AG09309 (cell line): ENCODE results near the gene ZNF385C.

Experiments used
- DNase-seq: peaks from one replicate; pipeline ENCODE4 v3.0.0-alpha.2; 2010; ENCODE audit warnings: low read depth
- H3K4me3 ChIP-seq: 2 replicates; pipeline ENCODE4 v1.5.1; 2011; ENCODE audit warnings: mild to moderate bottlenecking, low read depth, low read length, moderate library complexity; ENCODE audit not compliant: control insufficient read depth
- TF ChIP-seq, protein P1 (sequence below): IDR thresholded peaks from 2 replicates; pipeline ENCODE4 v1.5.1; 2011; ENCODE audit warnings: mild to moderate bottlenecking, low read depth, low read length, inconsistent platforms; ENCODE audit not compliant: insufficient read depth, control insufficient read depth; ENCODE audit errors: missing control alignments

ZNF385C gene

GRCh38 chr17:42039794-42040763 is 58.2 kb downstream of the ZNF385C start:
- DNase-seq = no peak
- TF ChIP-seq, protein P1, sequence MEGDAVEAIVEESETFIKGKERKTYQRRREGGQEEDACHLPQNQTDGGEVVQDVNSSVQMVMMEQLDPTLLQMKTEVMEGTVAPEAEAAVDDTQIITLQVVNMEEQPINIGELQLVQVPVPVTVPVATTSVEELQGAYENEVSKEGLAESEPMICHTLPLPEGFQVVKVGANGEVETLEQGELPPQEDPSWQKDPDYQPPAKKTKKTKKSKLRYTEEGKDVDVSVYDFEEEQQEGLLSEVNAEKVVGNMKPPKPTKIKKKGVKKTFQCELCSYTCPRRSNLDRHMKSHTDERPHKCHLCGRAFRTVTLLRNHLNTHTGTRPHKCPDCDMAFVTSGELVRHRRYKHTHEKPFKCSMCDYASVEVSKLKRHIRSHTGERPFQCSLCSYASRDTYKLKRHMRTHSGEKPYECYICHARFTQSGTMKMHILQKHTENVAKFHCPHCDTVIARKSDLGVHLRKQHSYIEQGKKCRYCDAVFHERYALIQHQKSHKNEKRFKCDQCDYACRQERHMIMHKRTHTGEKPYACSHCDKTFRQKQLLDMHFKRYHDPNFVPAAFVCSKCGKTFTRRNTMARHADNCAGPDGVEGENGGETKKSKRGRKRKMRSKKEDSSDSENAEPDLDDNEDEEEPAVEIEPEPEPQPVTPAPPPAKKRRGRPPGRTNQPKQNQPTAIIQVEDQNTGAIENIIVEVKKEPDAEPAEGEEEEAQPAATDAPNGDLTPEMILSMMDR = no peak
- no peak overlapping the region for H3K4me3 ChIP-seq

- TF ChIP-seq, protein P1 = no peak
- DNase-seq = no peak
- H3K4me3 ChIP-seq = no peak overlapping the region
These were observed 59.9 kb downstream of the ZNF385C start for GRCh38 chr17:42038221-42038973.

GRCh38 chr17:42034059-42034458 is 64.2 kb downstream of the ZNF385C start:
- H3K4me3 ChIP-seq = no peak overlapping the region
- DNase-seq = no peak
- TF ChIP-seq, protein P1 = no peak

GRCh38 chr17:42031584-42031983 is 66.7 kb downstream of the ZNF385C start:
- no peak for DNase-seq
- no peak overlapping the region for H3K4me3 ChIP-seq
- TF ChIP-seq, protein P1 = no peak

DNA sequence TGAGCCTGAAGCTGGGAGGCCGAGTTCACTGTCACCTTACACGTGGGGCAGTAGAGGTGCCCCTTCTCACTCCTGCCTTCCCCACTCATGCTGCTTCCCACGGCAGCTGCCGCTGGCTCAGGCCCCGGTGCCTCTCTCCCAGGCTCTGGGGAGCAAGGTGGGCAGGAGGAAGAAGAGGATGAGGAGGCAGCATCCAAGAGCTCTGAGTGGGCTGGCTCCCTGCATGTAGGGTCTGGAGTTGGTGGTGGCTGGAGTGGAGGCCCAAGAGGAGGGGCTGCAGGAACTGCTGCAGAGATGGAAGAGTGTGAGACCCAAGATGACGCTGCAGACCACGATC is 69.5 kb downstream of the ZNF385C start:
- no peak overlapping the region for H3K4me3 ChIP-seq
- TF ChIP-seq, protein P1 = no peak
- no peak for DNase-seq

DNA sequence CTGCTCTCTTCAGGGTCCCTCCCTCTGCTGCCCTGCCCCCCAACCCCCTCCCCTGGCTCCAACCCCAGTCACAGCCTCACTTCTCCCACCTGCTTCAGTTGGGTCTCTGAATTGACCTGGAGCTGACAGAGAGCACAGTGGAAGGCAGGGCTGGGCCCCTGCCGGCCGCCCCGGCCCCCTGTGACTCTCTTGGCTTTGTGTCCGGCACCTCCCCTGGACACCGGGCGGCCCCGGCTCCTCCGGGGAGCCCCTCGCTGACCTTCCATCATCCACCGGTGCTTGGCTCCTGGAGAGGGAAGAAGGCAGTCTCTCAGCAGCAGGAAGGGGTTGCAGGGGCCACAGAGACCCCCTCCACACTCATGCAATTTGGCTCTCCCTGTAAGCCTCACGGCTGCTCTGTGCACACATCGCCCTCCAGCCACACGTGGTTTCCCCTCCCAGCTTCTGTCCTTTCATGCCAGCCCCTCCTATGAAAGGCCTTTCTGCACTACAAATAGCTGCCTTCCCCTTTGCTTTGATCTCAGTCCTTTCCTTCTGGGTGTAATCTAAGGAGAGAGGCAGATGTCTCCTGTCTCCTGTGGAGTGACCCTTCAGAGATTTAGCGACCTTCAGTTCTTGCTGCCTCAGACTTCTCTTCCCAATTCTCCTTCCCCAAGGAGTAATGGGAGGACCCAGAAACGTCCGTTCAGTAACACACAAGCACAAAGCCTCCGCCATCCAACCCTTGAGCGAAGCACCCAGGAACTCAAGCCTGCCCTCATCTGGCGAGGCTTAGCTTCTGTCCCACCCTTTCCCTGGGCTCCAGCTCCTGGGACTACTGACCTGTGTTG is 70.1 kb downstream of the ZNF385C start:
- DNase-seq = no peak
- TF ChIP-seq, protein P1 = peak; percentile 27
- H3K4me3 ChIP-seq = no peak overlapping the region
